Liver (tissue), 3 donors: ENCODE data around the gene CTNNBL1.

Experiments
- ATF3 ChIP-seq: IDR thresholded peaks from 2 replicates; pipeline ENCODE4 v1.6.1; 2016; ENCODE audit warnings: antibody characterized with exemption
- CTCF ChIP-seq: fragments of 150-350 bp; IDR thresholded peaks from 2 replicates; pipeline ENCODE4 v1.5.1; 2017; ENCODE audit warnings: improper control_type of control experiment, low read depth, low read length; ENCODE audit not compliant: missing input control
- FOXA1 ChIP-seq: IDR thresholded peaks from 2 replicates; pipeline ENCODE4 v1.6.1; 2016; ENCODE audit warnings: antibody characterized with exemption
- JUND ChIP-seq, 2 donors: IDR thresholded peaks; 2 replicates each; pipeline ENCODE4 v1.6.1; 2016; ENCODE audit warnings: antibody characterized with exemption in 2 of 2
- MAX ChIP-seq: IDR thresholded peaks from 2 replicates; pipeline ENCODE4 v1.6.1; 2016; ENCODE audit warnings: antibody characterized with exemption
- REST ChIP-seq: IDR thresholded peaks from 2 replicates; pipeline ENCODE4 v1.6.1; 2016; ENCODE audit warnings: antibody characterized with exemption, mild to moderate bottlenecking
- SP1 ChIP-seq: IDR thresholded peaks from 2 replicates; pipeline ENCODE4 v1.6.1; 2018; ENCODE audit warnings: antibody characterized with exemption, mild to moderate bottlenecking
- ZBTB33 ChIP-seq: IDR thresholded peaks from 2 replicates; pipeline ENCODE4 v1.6.1; 2016; ENCODE audit warnings: antibody characterized with exemption
- donor health status: healthy.
- donor health status: healthy.

GRCh38 chr20:37918035-37918434 lies 224.2 kb downstream of the CTNNBL1 start:
- TF ChIP-seq CTCF (no peak), ATF3 (no peak), ZBTB33 (no peak), REST (no peak), SP1 (no peak), JUND (IDR thresholded peaks at IDR 0.05) (no peak), MAX (no peak), FOXA1 (no peak)
